HG02678 (cell line): ENCODE data around the gene C1orf87.
A peak's percentile ranks its signal among the peaks of the same experiment; 100 is the strongest.

Source experiments
- ATAC-seq: cut with Tn5 transposase; IDR thresholded peaks from one replicate; pipeline ENCODE4 v1.9.1; 2021; ENCODE audit warnings: mild to moderate bottlenecking, moderate library complexity; ENCODE audit not compliant: unreplicated experiment

Gene C1orf87

DNA sequence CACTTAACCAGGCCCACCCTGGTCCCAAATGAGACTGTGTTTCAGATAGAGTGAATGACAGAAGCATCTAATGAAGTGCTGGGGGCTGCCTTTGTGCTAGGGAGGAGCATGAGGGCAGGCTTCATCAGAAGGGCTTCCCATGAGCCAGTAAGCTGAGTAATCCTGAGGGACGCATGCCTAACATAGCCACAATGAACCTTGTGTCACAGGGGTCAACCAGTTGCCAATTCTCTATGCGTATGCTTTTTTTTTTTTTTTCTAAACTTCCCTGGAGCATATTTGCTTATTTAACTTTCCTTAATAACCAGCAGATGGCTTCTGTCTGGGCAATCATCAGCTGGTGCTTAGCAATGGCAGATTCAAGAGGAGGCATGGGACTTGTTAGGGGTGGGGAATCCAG is 121.5 kb downstream of the C1orf87 start:
- no peak for ATAC-seq

GRCh38 chr1:59949648-59950047 is 123.9 kb downstream of the C1orf87 start:
- ATAC-seq: no peak

- no peak for ATAC-seq
Measured at GRCh38 chr1:59948990-59949389, 124.6 kb downstream of the C1orf87 start.

- peak; percentile 97 for ATAC-seq
Measured at GRCh38 chr1:59947047-59947938, 126.3 kb downstream of the C1orf87 start.

GRCh38 chr1:59945790-59946189 is 127.8 kb downstream of the C1orf87 start:
- no peak for ATAC-seq
